GM12891 (cell line): Measurements from ENCODE around the gene ATAT1.

Source experiments
- PAX5 ChIP-seq: IDR thresholded peaks from 2 replicates; pipeline ENCODE4 v1.6.1; 2011; ENCODE audit warnings: low read length, moderate library complexity, mild to moderate bottlenecking; ENCODE audit not compliant: insufficient read depth, severe bottlenecking
- POLR2A ChIP-seq: IDR thresholded peaks from 2 replicates; pipeline ENCODE4 v1.6.1; 2011; ENCODE audit warnings: low read depth, low read length, control low read depth
- POLR2AphosphoS5 ChIP-seq: IDR thresholded peaks from 2 replicates; pipeline ENCODE4 v1.6.1; 2011; ENCODE audit warnings: low read depth, low read length, control low read depth
- SPI1 ChIP-seq: IDR thresholded peaks from 2 replicates; pipeline ENCODE4 v1.6.1; 2011; ENCODE audit warnings: low read depth, low read length, control low read depth
- TAF1 ChIP-seq: IDR thresholded peaks from 2 replicates; pipeline ENCODE4 v1.6.1; 2011; ENCODE audit warnings: low read depth, low read length, control low read depth

DNA sequence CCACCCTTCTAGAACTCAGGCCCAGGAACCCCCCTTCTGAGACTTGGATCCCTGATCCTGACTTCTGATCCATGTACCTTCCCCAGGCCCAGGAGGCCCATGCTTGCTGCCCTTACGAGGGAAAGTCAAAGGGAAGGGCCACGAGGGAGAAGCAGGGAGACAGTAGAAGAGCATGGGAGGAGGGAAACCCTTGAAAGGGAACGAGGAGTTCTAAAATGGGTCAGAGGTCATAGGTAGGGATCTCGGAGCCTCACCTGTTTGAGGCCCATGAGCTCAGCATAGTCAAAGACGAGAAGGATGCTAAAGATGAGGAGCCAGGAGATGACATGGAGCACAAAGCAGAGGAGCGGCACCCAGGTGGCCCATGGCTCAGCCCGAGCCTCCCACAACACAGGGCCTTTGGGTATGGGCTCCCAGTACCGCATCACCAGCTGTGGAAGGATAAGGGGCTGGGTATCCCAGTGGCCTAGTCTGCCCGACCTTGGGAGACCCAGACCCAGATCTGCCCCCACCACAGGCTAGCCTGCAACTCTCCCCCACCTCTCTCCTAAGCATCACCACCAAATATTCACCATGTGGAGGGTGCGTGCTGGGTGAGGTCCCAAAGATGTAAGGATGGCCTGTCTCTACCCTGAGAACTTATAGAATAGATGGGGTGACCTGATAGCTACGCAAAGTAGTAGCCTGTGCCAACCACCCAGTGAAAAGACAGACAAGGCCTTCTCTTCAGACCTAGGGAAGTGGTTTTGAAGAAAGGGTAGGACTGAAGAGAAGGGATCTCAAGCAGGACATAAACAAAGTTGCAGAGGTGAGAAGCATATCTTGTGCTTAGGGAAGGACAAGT is 62.6 kb downstream of the ATAT1 start:
- TF ChIP-seq TAF1 (no peak), SPI1 (no peak), POLR2A (no peak), POLR2AphosphoS5 (no peak), PAX5 (no peak)
